ENCODE measurements around the gene BIRC5. TPM values are rescaled to one million over a fixed set of nuclear protein-coding genes. Genes with fewer than 3 reads are reported as not detected.

The BIRC5 gene
- total RNA-seq, 2 experiments from 2014 or later = 86.1 to 86.5 TPM

- peaks cover 21% of the 10 kb centered on the region for H3K4me1 Mint-ChIP-seq
- no peak overlapping the region for H3K4me3 Mint-ChIP-seq
- peaks cover 63% of the 10 kb centered on the region for H3K36me3 Mint-ChIP-seq (ENCODE audit: low read depth)
- ChIA-PET POLR2A (interaction anchor here (1.0 kb wide), 1 partner anchor 33 kb away, joined by 3 read pairs; no protein-coding TSS in a partner anchor), CTCF (interaction anchor here (0.8 kb wide), 1 partner anchor 23 kb away, joined by 3 read pairs; no protein-coding TSS in a partner anchor)
- H3K27ac Mint-ChIP-seq = no peak overlapping the region
- no peaks in the 10 kb centered on the region for H3K27me3 Mint-ChIP-seq
- no peaks in the 10 kb centered on the region for H3K9me3 Mint-ChIP-seq
- DNase-seq = no peak
Measured at GRCh38 chr17:78219396-78220150, 5.5 kb downstream of the BIRC5 start.

GRCh38 chr17:78223061-78223460 lies 9.0 kb downstream of the BIRC5 start:
- CTCF ChIA-PET = interaction anchor here (0.9 kb wide), 1 partner anchor 138 kb away, joined by 3 read pairs; no protein-coding TSS in a partner anchor
- POLR2A ChIA-PET = interaction anchor here (0.6 to 1.6 kb wide), 3 partner anchors 17 to 65 kb away, joined by 3 to 5 read pairs (median 4); no protein-coding TSS in a partner anchor
- Mint-ChIP-seq H3K27ac (no peak overlapping the region), H3K36me3 (ENCODE audit: low read depth) (peaks cover 58% of the 10 kb centered on the region), H3K4me1 (peaks cover 10% of the 10 kb centered on the region), H3K4me3 (no peak overlapping the region), H3K9me3 (no peaks in the 10 kb centered on the region), H3K27me3 (peaks cover 3% of the 10 kb centered on the region)
- DNase-seq = no peak

GRCh38 chr17:78223765-78224164 lies 9.7 kb downstream of the BIRC5 start:
- H3K36me3 Mint-ChIP-seq (ENCODE audit: low read depth) = peaks cover 55% of the 10 kb centered on the region
- no peaks in the 10 kb centered on the region for H3K9me3 Mint-ChIP-seq
- no peak overlapping the region for H3K27ac Mint-ChIP-seq
- peaks cover 4% of the 10 kb centered on the region for H3K27me3 Mint-ChIP-seq
- peaks cover 7% of the 10 kb centered on the region for H3K4me1 Mint-ChIP-seq
- H3K4me3 Mint-ChIP-seq = no peak overlapping the region
- DNase-seq = no peak
- ChIA-PET CTCF (interaction anchor here (0.7 to 1.2 kb wide), 2 partner anchors 14 to 139 kb away, joined by 3 to 5 read pairs; no protein-coding TSS in a partner anchor), POLR2A (interaction anchor here (0.6 to 1.6 kb wide), 4 partner anchors 10 to 64 kb away, joined by 3 to 5 read pairs (median 4); partner anchors contain the start of gene BIRC5)

GRCh38 chr17:78224231-78225087 lies 10.4 kb downstream of the BIRC5 start:
- Mint-ChIP-seq H3K27ac (no peak overlapping the region), H3K36me3 (ENCODE audit: low read depth) (peaks cover 49% of the 10 kb centered on the region), H3K4me1 (peaks cover 5% of the 10 kb centered on the region), H3K9me3 (no peaks in the 10 kb centered on the region), H3K4me3 (no peak overlapping the region), H3K27me3 (peaks cover 4% of the 10 kb centered on the region)
- ChIA-PET POLR2A (interaction anchor here (1.0 to 1.4 kb wide), 2 partner anchors 9 to 11 kb away, joined by 3 to 4 read pairs; partner anchors contain the start of gene BIRC5), CTCF (interaction anchor here (1.2 kb wide), 1 partner anchor 139 kb away, joined by 3 read pairs; no protein-coding TSS in a partner anchor)
- no peak for DNase-seq

GRCh38 chr17:78225088-78225865 lies 11.2 kb downstream of the BIRC5 start:
- CTCF ChIA-PET = interaction anchor here (1.2 to 1.3 kb wide), 2 partner anchors 140 kb away, joined by 3 read pairs; no protein-coding TSS in a partner anchor
- Mint-ChIP-seq H3K9me3 (no peaks in the 10 kb centered on the region), H3K27me3 (peaks cover 8% of the 10 kb centered on the region), H3K4me1 (peaks cover 5% of the 10 kb centered on the region), H3K36me3 (ENCODE audit: low read depth) (peaks cover 43% of the 10 kb centered on the region), H3K27ac (no peak overlapping the region), H3K4me3 (no peak overlapping the region)
- DNase-seq = no peak
- POLR2A ChIA-PET = interaction anchor here (0.8 to 1.4 kb wide), 3 partner anchors 10 to 85 kb away, joined by 3 to 4 read pairs (median 3); partner anchors contain the start of gene BIRC5

GRCh38 chr17:78226055-78226758 lies 12.2 kb downstream of the BIRC5 start:
- Mint-ChIP-seq H3K4me1 (peaks cover 7% of the 10 kb centered on the region), H3K27ac (no peak overlapping the region), H3K36me3 (ENCODE audit: low read depth) (peaks cover 38% of the 10 kb centered on the region), H3K27me3 (peaks cover 18% of the 10 kb centered on the region), H3K9me3 (no peaks in the 10 kb centered on the region), H3K4me3 (no peak overlapping the region)
- CTCF ChIA-PET = interaction anchor here (1.2 to 1.7 kb wide), 3 partner anchors 25 to 192 kb away, joined by 3 to 5 read pairs (median 3); no protein-coding TSS in a partner anchor
- POLR2A ChIA-PET = interaction anchor here (0.7 to 1.7 kb wide), 5 partner anchors 11 to 188 kb away, joined by 3 to 7 read pairs (median 4); partner anchors contain the start of gene BIRC5
- no peak for DNase-seq

GRCh38 chr17:78226759-78227454 lies 12.9 kb downstream of the BIRC5 start:
- no peak for DNase-seq
- Mint-ChIP-seq H3K4me1 (peaks cover 7% of the 10 kb centered on the region), H3K36me3 (ENCODE audit: low read depth) (peaks cover 32% of the 10 kb centered on the region), H3K4me3 (no peak overlapping the region), H3K9me3 (no peaks in the 10 kb centered on the region), H3K27ac (no peak overlapping the region), H3K27me3 (peaks cover 21% of the 10 kb centered on the region)
- ChIA-PET CTCF (interaction anchor here (1.2 to 1.7 kb wide), 3 partner anchors 25 to 192 kb away, joined by 3 to 5 read pairs (median 3); no protein-coding TSS in a partner anchor), POLR2A (interaction anchor here (0.7 to 1.7 kb wide), 5 partner anchors 12 to 188 kb away, joined by 3 to 7 read pairs (median 4); partner anchors contain the start of gene BIRC5)

GRCh38 chr17:78227455-78227916 lies 13.4 kb downstream of the BIRC5 start:
- peaks cover 9% of the 10 kb centered on the region for H3K4me1 Mint-ChIP-seq
- H3K36me3 Mint-ChIP-seq (ENCODE audit: low read depth) = peaks cover 31% of the 10 kb centered on the region
- H3K27me3 Mint-ChIP-seq = peaks cover 27% of the 10 kb centered on the region
- no peaks in the 10 kb centered on the region for H3K9me3 Mint-ChIP-seq
- POLR2A ChIA-PET = interaction anchor here (1.1 to 1.7 kb wide), 2 partner anchors 12 to 115 kb away, joined by 3 to 7 read pairs; no protein-coding TSS in a partner anchor
- CTCF ChIA-PET = interaction anchor here (1.7 kb wide), 1 partner anchor 24 kb away, joined by 5 read pairs; no protein-coding TSS in a partner anchor
- H3K4me3 Mint-ChIP-seq = no peak overlapping the region
- no peak overlapping the region for H3K27ac Mint-ChIP-seq
- DNase-seq = no peak

- Mint-ChIP-seq H3K27me3 (peaks cover 33% of the 10 kb centered on the region), H3K27ac (no peak overlapping the region), H3K4me3 (no peak overlapping the region), H3K4me1 (peaks cover 12% of the 10 kb centered on the region), H3K36me3 (ENCODE audit: low read depth) (peaks cover 26% of the 10 kb centered on the region), H3K9me3 (no peaks in the 10 kb centered on the region)
- CTCF ChIA-PET = no interaction called here
- POLR2A ChIA-PET = interaction anchor here (1.1 to 1.2 kb wide), 2 partner anchors 9 to 115 kb away, joined by 3 read pairs; no protein-coding TSS in a partner anchor
- no peak for DNase-seq
Measured at GRCh38 chr17:78228176-78228575, 14.1 kb downstream of the BIRC5 start.

GRCh38 chr17:78230252-78230962 lies 16.4 kb downstream of the BIRC5 start:
- Mint-ChIP-seq H3K9me3 (no peaks in the 10 kb centered on the region), H3K4me3 (no peak overlapping the region), H3K4me1 (peaks cover 12% of the 10 kb centered on the region), H3K27me3 (peaks cover 36% of the 10 kb centered on the region), H3K36me3 (ENCODE audit: low read depth) (peaks cover 5% of the 10 kb centered on the region), H3K27ac (no peak overlapping the region)
- no peak for DNase-seq
- POLR2A ChIA-PET = no interaction called here
- CTCF ChIA-PET = no interaction called here

Measured in activated CD4-positive, alpha-beta memory T cell treated with anti-CD3 and anti-CD28 coated beads, Interleukin-2, amount 10 ng/mL, durations not matched to agents 7 days and 5 days (primary cell).